Measurements from ENCODE around the gene PSMG4. TPM values are rescaled to one million over a fixed set of nuclear protein-coding genes. Genes with fewer than 3 reads are reported as not detected.
A peak's percentile ranks its signal among the peaks of the same experiment; 100 is the strongest.

Gene PSMG4
- total RNA-seq, 1 experiment from 2014 or later, result 29.3 TPM

DNA sequence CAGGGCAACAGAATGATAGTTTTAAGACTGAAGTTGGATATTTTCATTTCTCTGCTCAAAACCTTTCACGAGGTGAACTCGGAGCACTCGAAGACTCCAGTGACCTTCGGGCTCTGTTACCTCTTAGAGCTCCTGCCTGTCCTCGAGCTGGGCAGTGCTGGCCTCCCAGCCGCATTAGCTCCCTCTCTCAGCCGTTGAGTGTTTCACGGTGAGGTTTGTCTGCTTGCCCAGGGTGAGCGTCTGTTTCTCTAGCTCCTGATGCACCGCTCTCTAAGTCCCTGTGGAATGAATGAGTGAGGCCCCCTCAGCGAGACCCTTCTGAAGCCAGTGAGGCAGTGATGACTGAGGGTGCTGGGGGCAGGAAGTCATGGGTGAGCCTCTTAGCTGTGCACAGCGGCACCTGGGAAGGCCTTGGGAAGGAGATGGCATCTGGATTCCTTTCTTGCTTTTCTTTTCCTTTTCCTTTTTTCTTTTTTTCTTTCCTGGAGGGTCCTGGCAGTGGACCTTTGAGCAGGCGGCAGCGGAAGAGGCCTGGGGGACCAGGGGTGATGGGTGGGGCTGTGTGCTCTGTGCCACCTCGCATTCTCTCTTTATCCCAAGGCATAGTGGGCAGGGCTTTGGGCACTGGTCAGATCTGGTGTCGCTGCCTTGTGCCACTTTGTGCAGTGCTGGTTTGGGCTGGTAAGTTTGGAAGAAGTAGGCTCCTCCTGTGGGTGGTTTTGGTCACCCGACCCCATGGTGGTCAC, 2.2 kb downstream of the PSMG4 start:
- peaks cover 17 to 19% of the 10 kb centered on the region in 2 experiments for H3K4me1 Mint-ChIP-seq
- no peak overlapping the region for H2BK15ac ChIP-seq (ENCODE audit: low read depth, low read length)
- no peaks in the 10 kb centered on the region for H3K9me3 ChIP-seq (ENCODE audit: control insufficient read depth, low read depth, low read length)
- TF ChIP-seq CTCF (conservative IDR thresholded peaks at IDR 0.05), result no peak
- H4K5ac ChIP-seq (ENCODE audit: insufficient read length, low read depth, low read length), result no peak overlapping the region
- no peak overlapping the region for H2AK5ac ChIP-seq (ENCODE audit: insufficient read length, low read length)
- no CpG with 5 or more reads among the region's 17 CpGs for WGBS (ENCODE audit: extremely low coverage, insufficient read length, low lambda C conversion rate)
- peaks cover 27% of the 10 kb centered on the region; the same call in 1 of the 2 replicates for H3K79me2 ChIP-seq (ENCODE audit: insufficient read depth, low read length)
- no peak overlapping the region for H3K23ac ChIP-seq (ENCODE audit: insufficient read length, low read depth, low read length)
- no peaks in the 10 kb centered on the region for H4K20me1 ChIP-seq (ENCODE audit: control insufficient read depth, insufficient read depth, insufficient read length)
- H3K27me3 ChIP-seq (ENCODE audit: insufficient read depth, low read length), result no peaks in the 10 kb centered on the region
- H3K79me1 ChIP-seq (ENCODE audit: insufficient read depth, low read depth, low read length, poor library complexity, severe bottlenecking), result peaks cover 8% of the 10 kb centered on the region
- no peak overlapping the region for H4K91ac ChIP-seq (ENCODE audit: insufficient read length, low read depth, low read length)
- peak overlapping the region in 2 of 3 experiments; percentile 21 to 85; a peak in 3 of 7 replicates for H3K27ac Mint-ChIP-seq
- no peak overlapping the region for H2BK5ac ChIP-seq (ENCODE audit: insufficient read length, low read length)
- no peak overlapping the region for H4K8ac ChIP-seq (replicated peaks; ENCODE audit: insufficient read length, low read depth, low read length)
- DNase-seq, result no peak
- peaks cover 8% of the 10 kb centered on the region for H3K23me2 ChIP-seq (ENCODE audit: insufficient read length, low read depth, low read length, poor library complexity, severe bottlenecking)
- no peaks in the 10 kb centered on the region for H3K9me3 Mint-ChIP-seq
- H2BK120ac ChIP-seq (ENCODE audit: low read depth, low read length, poor library complexity, severe bottlenecking), result no peak overlapping the region
- H3K36me3 Mint-ChIP-seq (ENCODE audit: insufficient read depth in 1 of 3, low read depth in 3 of 3), result peaks cover 15 to 35% (median 26%) of the 10 kb centered on the region in 3 experiments
- peak overlapping the region; percentile 96 to 98 for H3K4me3 Mint-ChIP-seq
- H3K4me1 ChIP-seq (ENCODE audit: insufficient read depth, low read length), result no peaks in the 10 kb centered on the region; the same call in 1 of the 2 replicates
- H3K4me2 ChIP-seq (ENCODE audit: insufficient read depth, insufficient read length, low read length), result peak overlapping the region; percentile 18
- no peak overlapping the region for H3K18ac ChIP-seq (ENCODE audit: insufficient read length, low read depth, low read length)
- no peak overlapping the region for H3K9ac ChIP-seq (ENCODE audit: extremely low read depth, insufficient read length, low read length)
- no peak overlapping the region for H2AFZ ChIP-seq (ENCODE audit: low read length)
- H3K4ac ChIP-seq (ENCODE audit: low read depth, low read length), result no peak overlapping the region
- H3K56ac ChIP-seq (ENCODE audit: insufficient read length, low read depth, low read length), result no peak overlapping the region
- H3K14ac ChIP-seq (ENCODE audit: insufficient read depth, low read length), result no peak overlapping the region
- no peak overlapping the region for H3K27ac ChIP-seq (ENCODE audit: insufficient read length, low read depth, low read length)
- H3K27me3 Mint-ChIP-seq (ENCODE audit: low read depth), result peaks cover 7% of the 10 kb centered on the region
- H2BK20ac ChIP-seq (ENCODE audit: low read depth, low read length, poor library complexity, severe bottlenecking), result no peak overlapping the region
- no peak overlapping the region for H2BK12ac ChIP-seq (ENCODE audit: insufficient read length, low read depth, low read length)
- no peak overlapping the region for H3T11ph ChIP-seq (ENCODE audit: low read length)
